ENCODE results near the gene TMEM150A. TPM values are rescaled to one million over a fixed set of nuclear protein-coding genes. Genes with fewer than 3 reads are reported as not detected.

The TMEM150A gene
- polyA plus RNA-seq, 1 experiment: 11.4 TPM

- DNase-seq (ENCODE audit: low read depth, low spot score): no peak
- Histone ChIP-seq H3K27ac (ENCODE audit: low read depth, low read length) (peak overlapping the region; percentile 11), H3K27me3 (ENCODE audit: control insufficient read depth, insufficient read depth, low read length) (peaks cover 1% of the 10 kb centered on the region), H3K4me3 (ENCODE audit: low read depth, low read length) (no peak overlapping the region), H3K9me3 (ENCODE audit: control insufficient read depth, insufficient read depth, low read length) (no peaks in the 10 kb centered on the region)
- CTCF ChIA-PET: interaction anchor here (1.6 kb wide), 1 partner anchor 19 kb away, joined by 3 read pairs; no protein-coding TSS in a partner anchor
- POLR2A ChIA-PET: no interaction called here
- TF ChIP-seq CTCF (IDR thresholded peaks at IDR 0.05; ENCODE audit: low read depth, low read length): no peak
Observed at GRCh38 chr2:85578243-85579180, 24.0 kb downstream of the TMEM150A start.

GRCh38 chr2:85577386-85578242 is 24.9 kb downstream of the TMEM150A start, which contains the start of gene VAMP8:
Gene VAMP8 (plus strand): TSS chr2:85577586. CDS start chr2:85577647, 61 bp downstream.
- peaks cover 8% of the 10 kb centered on the region for H3K27me3 ChIP-seq (ENCODE audit: control insufficient read depth, insufficient read depth, low read length)
- ChIA-PET POLR2A (interaction anchor here (0.6 kb wide), 1 partner anchor 39 kb away, joined by 6 read pairs; no protein-coding TSS in a partner anchor), CTCF (interaction anchor here (0.6 to 1.6 kb wide), 2 partner anchors 18 to 97 kb away, joined by 3 to 5 read pairs; no protein-coding TSS in a partner anchor)
- no peak within 1 kb of the TSS for H3K27ac ChIP-seq (ENCODE audit: low read depth, low read length)
- H3K9me3 ChIP-seq (ENCODE audit: control insufficient read depth, insufficient read depth, low read length): no peaks in the 10 kb centered on the region
- TF ChIP-seq CTCF (IDR thresholded peaks at IDR 0.05; ENCODE audit: low read depth, low read length): no peak
- DNase-seq (ENCODE audit: low read depth, low spot score): no peak
- no peak within 1 kb of the TSS for H3K4me3 ChIP-seq (ENCODE audit: low read depth, low read length)

GRCh38 chr2:85577063-85577385 is 25.5 kb downstream of the TMEM150A start:
- Histone ChIP-seq H3K9me3 (ENCODE audit: control insufficient read depth, insufficient read depth, low read length) (no peaks in the 10 kb centered on the region), H3K27me3 (ENCODE audit: control insufficient read depth, insufficient read depth, low read length) (peaks cover 11% of the 10 kb centered on the region), H3K27ac (ENCODE audit: low read depth, low read length) (no peak overlapping the region), H3K4me3 (ENCODE audit: low read depth, low read length) (no peak overlapping the region)
- ChIA-PET CTCF (interaction anchor here (0.6 to 1.7 kb wide), 2 partner anchors 60 to 96 kb away, joined by 5 read pairs; no protein-coding TSS in a partner anchor), POLR2A (interaction anchor here (0.6 kb wide), 1 partner anchor 40 kb away, joined by 6 read pairs; no protein-coding TSS in a partner anchor)
- DNase-seq (ENCODE audit: low read depth, low spot score): no peak
- no peak for TF ChIP-seq CTCF (IDR thresholded peaks at IDR 0.05; ENCODE audit: low read depth, low read length)

- no peak overlapping the region for H3K27ac ChIP-seq (ENCODE audit: low read depth, low read length)
- ChIA-PET POLR2A (no interaction called here), CTCF (interaction anchor here (0.6 to 1.7 kb wide), 2 partner anchors 27 to 62 kb away, joined by 4 to 5 read pairs; partner anchors contain the start of gene TMEM150A)
- no peak overlapping the region for H3K4me3 ChIP-seq (ENCODE audit: low read depth, low read length)
- no peak for DNase-seq (ENCODE audit: low read depth, low spot score)
- TF ChIP-seq CTCF (IDR thresholded peaks at IDR 0.05; ENCODE audit: low read depth, low read length): no peak
- H3K27me3 ChIP-seq (ENCODE audit: control insufficient read depth, insufficient read depth, low read length): peaks cover 16% of the 10 kb centered on the region
- H3K9me3 ChIP-seq (ENCODE audit: control insufficient read depth, insufficient read depth, low read length): no peaks in the 10 kb centered on the region
Observed at GRCh38 chr2:85575739-85576138, 26.8 kb downstream of the TMEM150A start.

Data from AG04450 (cell line).